H9 (cell line): ENCODE measurements around the gene TSPOAP1. TPM values are rescaled to one million over a fixed set of nuclear protein-coding genes. Genes with fewer than 3 reads are reported as not detected.

Source experiments
- DNase-seq: peaks from one replicate; pipeline ENCODE4 v3.0.0-alpha.2; 2017
- H2AFZ ChIP-seq: one replicate; pipeline ENCODE4 v1.6.1; 2013; ENCODE audit warnings: mild to moderate bottlenecking, low read length, control low read depth, moderate library complexity
- H2AK5ac ChIP-seq: 2 replicates; pipeline ENCODE4 v1.6.1; 2013; ENCODE audit warnings: low read length, control low read depth, mixed read lengths; ENCODE audit not compliant: insufficient read length
- H2BK120ac ChIP-seq: one replicate; pipeline ENCODE4 v1.6.1; 2013; ENCODE audit warnings: low read depth, mild to moderate bottlenecking, low read length, control low read depth, inconsistent platforms; ENCODE audit not compliant: poor library complexity, severe bottlenecking
- H2BK12ac ChIP-seq: 2 replicates; pipeline ENCODE4 v1.6.1; 2013; ENCODE audit warnings: low read length, control low read depth, mixed read lengths, low read depth; ENCODE audit not compliant: insufficient read length
- H2BK15ac ChIP-seq: 2 replicates; pipeline ENCODE4 v1.6.1; 2013; ENCODE audit warnings: low read depth, low read length, control low read depth
- H2BK20ac ChIP-seq: one replicate; pipeline ENCODE4 v1.6.1; 2013; ENCODE audit warnings: low read depth, mild to moderate bottlenecking, low read length, control low read depth, inconsistent platforms; ENCODE audit not compliant: poor library complexity, severe bottlenecking
- H2BK5ac ChIP-seq: 2 replicates; pipeline ENCODE4 v1.6.1; 2013; ENCODE audit warnings: low read length, control low read depth, mixed read lengths; ENCODE audit not compliant: insufficient read length
- H3K14ac ChIP-seq: 2 replicates; pipeline ENCODE4 v1.6.1; 2013; ENCODE audit warnings: low read length, control low read depth; ENCODE audit not compliant: insufficient read depth
- H3K18ac ChIP-seq: 2 replicates; pipeline ENCODE4 v1.6.1; 2013; ENCODE audit warnings: low read depth, mild to moderate bottlenecking, mixed read lengths, low read length, control low read depth; ENCODE audit not compliant: insufficient read length
- H3K23ac ChIP-seq: 2 replicates; pipeline ENCODE4 v1.6.1; 2013; ENCODE audit warnings: low read length, control low read depth, mixed read lengths, low read depth; ENCODE audit not compliant: insufficient read length
- H3K23me2 ChIP-seq: 2 replicates; pipeline ENCODE4 v1.6.1; 2013; ENCODE audit warnings: low read depth, mild to moderate bottlenecking, mixed read lengths, low read length, control low read depth; ENCODE audit not compliant: insufficient read length, poor library complexity, severe bottlenecking
- H3K27ac ChIP-seq: 2 replicates; pipeline ENCODE4 v1.5.1; 2013; ENCODE audit warnings: low read length, control low read depth, mixed read lengths, low read depth; ENCODE audit not compliant: insufficient read length
- H3K27me3 ChIP-seq: 2 replicates; pipeline ENCODE4 v1.6.1; 2013; ENCODE audit warnings: low read length, control low read depth, inconsistent platforms; ENCODE audit not compliant: insufficient read depth
- H3K4ac ChIP-seq: 2 replicates; pipeline ENCODE4 v1.6.1; 2013; ENCODE audit warnings: low read depth, mild to moderate bottlenecking, control low read depth, inconsistent platforms, low read length, moderate library complexity
- H3K4me1 ChIP-seq: 2 replicates; pipeline ENCODE4 v1.6.1; 2013; ENCODE audit warnings: low read length, control low read depth, inconsistent platforms; ENCODE audit not compliant: insufficient read depth
- H3K4me2 ChIP-seq: 2 replicates; pipeline ENCODE4 v1.6.1; 2013; ENCODE audit warnings: low read length, control low read depth, mixed read lengths; ENCODE audit not compliant: insufficient read length, insufficient read depth
- H3K56ac ChIP-seq: 2 replicates; pipeline ENCODE4 v1.6.1; 2013; ENCODE audit warnings: low read depth, mild to moderate bottlenecking, mixed read lengths, low read length, control low read depth; ENCODE audit not compliant: insufficient read length
- H3K79me1 ChIP-seq: 2 replicates; pipeline ENCODE4 v1.6.1; 2013; ENCODE audit warnings: low read depth, mild to moderate bottlenecking, moderate library complexity, low read length, control low read depth, inconsistent platforms; ENCODE audit not compliant: insufficient read depth, poor library complexity, severe bottlenecking
- H3K79me2 ChIP-seq: 2 replicates; pipeline ENCODE4 v1.6.1; 2013; ENCODE audit warnings: low read length, control low read depth, inconsistent platforms; ENCODE audit not compliant: insufficient read depth
- H3K9ac ChIP-seq: 2 replicates; pipeline ENCODE4 v1.6.1; 2013; ENCODE audit warnings: low read length, control low read depth, mixed read lengths; ENCODE audit not compliant: insufficient read length; ENCODE audit errors: extremely low read depth
- H3K9me3 ChIP-seq: one replicate; pipeline ENCODE4 v1.6.1; 2013; ENCODE audit warnings: low read depth, low read length, inconsistent platforms; ENCODE audit not compliant: control insufficient read depth
- H3T11ph ChIP-seq: one replicate; pipeline ENCODE4 v1.6.1; 2013; ENCODE audit warnings: mild to moderate bottlenecking, low read length, control low read depth, inconsistent platforms
- H4K20me1 ChIP-seq: one replicate; pipeline ENCODE4 v1.6.1; 2013; ENCODE audit not compliant: control insufficient read depth, insufficient read length, insufficient read depth
- H4K5ac ChIP-seq: 2 replicates; pipeline ENCODE4 v1.6.1; 2013; ENCODE audit warnings: low read depth, mild to moderate bottlenecking, mixed read lengths, low read length, control low read depth; ENCODE audit not compliant: insufficient read length
- H4K8ac ChIP-seq: replicated peaks from 2 replicates; pipeline ENCODE4 v1.6.1; 2013; ENCODE audit warnings: low read length, control low read depth, mixed read lengths, low read depth; ENCODE audit not compliant: insufficient read length
- H4K91ac ChIP-seq: 2 replicates; pipeline ENCODE4 v1.6.1; 2013; ENCODE audit warnings: low read depth, mild to moderate bottlenecking, moderate library complexity, mixed read lengths, low read length, control low read depth; ENCODE audit not compliant: insufficient read length
- H3K27ac Mint-ChIP-seq, 3 experiments: 2 replicates in 2 of 3; 3 replicates in 1 of 3; pipeline ENCODE4 v1.8.0; 2020 to 2021; ENCODE audit warnings: mixed read lengths in 3 of 3, mild to moderate bottlenecking in 1 of 3, moderate library complexity in 1 of 3
- H3K27me3 Mint-ChIP-seq: 2 replicates; pipeline ENCODE4 v1.8.0; 2021; ENCODE audit warnings: low read depth, mild to moderate bottlenecking, moderate library complexity, mixed read lengths
- H3K36me3 Mint-ChIP-seq, 3 experiments: 2 replicates in 2 of 3; 3 replicates in 1 of 3; pipeline ENCODE4 v1.8.0; 2020 to 2021; ENCODE audit warnings: low read depth in 3 of 3, mixed read lengths in 3 of 3; ENCODE audit not compliant: insufficient read depth in 1 of 3
- H3K4me1 Mint-ChIP-seq, 2 experiments: 2 replicates each; pipeline ENCODE4 v1.8.0; 2020; ENCODE audit warnings: mixed read lengths in 2 of 2
- H3K4me3 Mint-ChIP-seq, 2 experiments: 2 replicates in 1 of 2; 3 replicates in 1 of 2; pipeline ENCODE4 v1.8.0; 2020 to 2021; ENCODE audit warnings: mild to moderate bottlenecking in 2 of 2, mixed read lengths in 2 of 2, moderate library complexity in 1 of 2
- H3K9me3 Mint-ChIP-seq, 2 experiments: 2 replicates in 1 of 2; 3 replicates in 1 of 2; pipeline ENCODE4 v1.8.0; 2020; ENCODE audit warnings: mild to moderate bottlenecking in 2 of 2, mixed read lengths in 2 of 2, moderate library complexity in 1 of 2
- WGBS: extraction: QIAGEN DNeasy Blood & Tissue Kit; methylation state at CpG from one replicate; pipeline ENCODE4 v1.1.7; 2013; ENCODE audit warnings: missing lambda C conversion rate, low lambda C conversion rate, mixed read lengths; ENCODE audit not compliant: insufficient read length; ENCODE audit errors: extremely low coverage; 5-methylcytosine and 5-hydroxymethylcytosine counted together
- total RNA-seq: library from RNA; stranded (reverse); gene quantifications from 2 replicates; pipeline ENCODE4 v1.2.1, GENCODE V29; 2021
- TF ChIP-seq, protein P1 (sequence below): fragments of 200-600 bp; sonication (generic); conservative IDR thresholded peaks from 3 replicates; pipeline ENCODE4 v1.8.0; 2021; ENCODE audit warnings: antibody characterized with exemption, mild to moderate bottlenecking

Gene TSPOAP1
- total RNA-seq, 1 experiment from 2014 or later = 17.3 TPM

DNA sequence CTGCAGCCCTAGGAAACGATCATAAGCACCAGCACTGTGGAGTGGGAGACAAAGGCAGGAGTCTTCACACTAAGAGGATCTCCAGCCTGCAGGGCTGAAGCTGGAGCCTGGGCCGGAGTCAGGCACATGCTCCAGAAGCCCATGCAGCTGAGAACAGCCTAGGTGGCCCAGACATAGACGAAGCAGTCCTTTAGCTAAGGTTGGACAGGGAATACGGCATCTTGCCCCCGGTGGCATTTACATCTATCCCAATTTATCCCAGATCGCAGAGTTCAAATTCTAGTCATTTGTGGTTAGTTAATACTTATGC is 13.9 kb downstream of the TSPOAP1 start:
- Histone ChIP-seq H3T11ph (no peak overlapping the region), H3K79me2 (no peaks in the 10 kb centered on the region), H3K27me3 (no peaks in the 10 kb centered on the region), H2BK20ac (no peak overlapping the region), H2AFZ (no peak overlapping the region), H4K91ac (no peak overlapping the region), H2AK5ac (no peak overlapping the region), H2BK120ac (no peak overlapping the region), H3K4ac (no peak overlapping the region), H4K5ac (no peak overlapping the region), H2BK5ac (no peak overlapping the region), H2BK12ac (no peak overlapping the region), H2BK15ac (no peak overlapping the region), H3K27ac (no peak overlapping the region), H3K9me3 (no peaks in the 10 kb centered on the region), H4K20me1 (no peaks in the 10 kb centered on the region), H3K14ac (no peak overlapping the region), H3K4me2 (no peak overlapping the region), H4K8ac (no peak overlapping the region), H3K18ac (no peak overlapping the region), H3K4me1 (no peaks in the 10 kb centered on the region), H3K79me1 (no peaks in the 10 kb centered on the region), H3K23me2 (no peaks in the 10 kb centered on the region), H3K23ac (no peak overlapping the region), H3K9ac (no peak overlapping the region), H3K56ac (no peak overlapping the region)
- TF ChIP-seq, protein P1, sequence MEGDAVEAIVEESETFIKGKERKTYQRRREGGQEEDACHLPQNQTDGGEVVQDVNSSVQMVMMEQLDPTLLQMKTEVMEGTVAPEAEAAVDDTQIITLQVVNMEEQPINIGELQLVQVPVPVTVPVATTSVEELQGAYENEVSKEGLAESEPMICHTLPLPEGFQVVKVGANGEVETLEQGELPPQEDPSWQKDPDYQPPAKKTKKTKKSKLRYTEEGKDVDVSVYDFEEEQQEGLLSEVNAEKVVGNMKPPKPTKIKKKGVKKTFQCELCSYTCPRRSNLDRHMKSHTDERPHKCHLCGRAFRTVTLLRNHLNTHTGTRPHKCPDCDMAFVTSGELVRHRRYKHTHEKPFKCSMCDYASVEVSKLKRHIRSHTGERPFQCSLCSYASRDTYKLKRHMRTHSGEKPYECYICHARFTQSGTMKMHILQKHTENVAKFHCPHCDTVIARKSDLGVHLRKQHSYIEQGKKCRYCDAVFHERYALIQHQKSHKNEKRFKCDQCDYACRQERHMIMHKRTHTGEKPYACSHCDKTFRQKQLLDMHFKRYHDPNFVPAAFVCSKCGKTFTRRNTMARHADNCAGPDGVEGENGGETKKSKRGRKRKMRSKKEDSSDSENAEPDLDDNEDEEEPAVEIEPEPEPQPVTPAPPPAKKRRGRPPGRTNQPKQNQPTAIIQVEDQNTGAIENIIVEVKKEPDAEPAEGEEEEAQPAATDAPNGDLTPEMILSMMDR = no peak
- no CpG with 5 or more reads among the region's 6 CpGs for WGBS
- Mint-ChIP-seq H3K4me3 (no peak overlapping the region), H3K27me3 (peaks cover 3% of the 10 kb centered on the region), H3K27ac (no peak overlapping the region; a peak in 2 of 7 replicates), H3K36me3 (no peaks in the 10 kb centered on the region), H3K4me1 (peaks cover 3 to 12% of the 10 kb centered on the region in 2 experiments; a peak in 3 of 4 replicates), H3K9me3 (no peaks in the 10 kb centered on the region)
- DNase-seq = no peak
